SHP77 (cell line): ENCODE measurements around the gene TBXAS1.

Source experiments
- DNase-seq, 2 experiments: peaks; one replicate each; lab custom pipeline; 2025; lab: John Stamatoyannopoulos, UW

The TBXAS1 gene

GRCh38 chr7:139855498-139856270 lies 26.6 kb downstream of the TBXAS1 start:
- DNase-seq: no peak

- no peak for DNase-seq
These were observed 28.7 kb downstream of the TBXAS1 start for GRCh38 chr7:139857791-139858190.

GRCh38 chr7:139860090-139860775 lies 31.2 kb downstream of the TBXAS1 start:
- no peak for DNase-seq

GRCh38 chr7:139861803-139862202 lies 32.7 kb downstream of the TBXAS1 start:
- no peak for DNase-seq

- DNase-seq: no peak
These were observed 37.2 kb downstream of the TBXAS1 start for GRCh38 chr7:139866047-139866837.

GRCh38 chr7:139867847-139868246 lies 38.8 kb downstream of the TBXAS1 start:
- no peak for DNase-seq

- DNase-seq: no peak
These were observed 40.8 kb downstream of the TBXAS1 start for GRCh38 chr7:139869886-139870285.

- DNase-seq: no peak
These were observed 41.3 kb downstream of the TBXAS1 start for GRCh38 chr7:139870380-139870779.

GRCh38 chr7:139871331-139871730 lies 42.3 kb downstream of the TBXAS1 start:
- DNase-seq: no peak

- DNase-seq: no peak
These were observed 42.8 kb downstream of the TBXAS1 start for GRCh38 chr7:139871820-139872219.

- DNase-seq: no peak
These were observed 44.7 kb downstream of the TBXAS1 start for GRCh38 chr7:139873593-139874301.

GRCh38 chr7:139874302-139874629 lies 45.2 kb downstream of the TBXAS1 start:
- DNase-seq: no peak

- DNase-seq: no peak
These were observed 46.8 kb downstream of the TBXAS1 start for GRCh38 chr7:139875821-139876241.

- DNase-seq: no peak
These were observed 47.7 kb downstream of the TBXAS1 start for GRCh38 chr7:139876622-139877283.

GRCh38 chr7:139883814-139884213 lies 54.8 kb downstream of the TBXAS1 start:
- DNase-seq: no peak

GRCh38 chr7:139884441-139884840 lies 55.4 kb downstream of the TBXAS1 start:
- no peak for DNase-seq

GRCh38 chr7:139885511-139885910 lies 56.4 kb downstream of the TBXAS1 start:
- no peak for DNase-seq

GRCh38 chr7:139886206-139886605 lies 57.1 kb downstream of the TBXAS1 start:
- no peak for DNase-seq

- no peak for DNase-seq
These were observed 57.8 kb downstream of the TBXAS1 start for GRCh38 chr7:139886899-139887298.

GRCh38 chr7:139887992-139888481 lies 59.0 kb downstream of the TBXAS1 start:
- DNase-seq: no peak

GRCh38 chr7:139889186-139889871 lies 60.3 kb downstream of the TBXAS1 start:
- DNase-seq: no peak
